ENCODE measurements around the gene TFB2M.

The TFB2M gene

GRCh38 chr1:246587032-246587431 is 21.0 kb upstream of the TFB2M start:
- Histone ChIP-seq H3K4me3 (ENCODE audit: insufficient read depth, low read depth, low read length, poor library complexity, severe bottlenecking) (no peak overlapping the region), H3K27ac (ENCODE audit: insufficient read depth, low read length, poor library complexity, severe bottlenecking) (no peak overlapping the region), H3K27me3 (replicated peaks; ENCODE audit: control insufficient read depth, insufficient read depth, low read length, poor library complexity, severe bottlenecking) (no peaks in the 10 kb centered on the region), H3K36me3 (ENCODE audit: control insufficient read depth, insufficient read depth, low read length) (peaks cover 6% of the 10 kb centered on the region), H3K4me1 (ENCODE audit: control insufficient read depth, insufficient read depth, low read length, poor library complexity, severe bottlenecking) (peaks cover 2% of the 10 kb centered on the region), H3K9me3 (ENCODE audit: control insufficient read depth, low read length) (no peaks in the 10 kb centered on the region)
- DNase-seq, result no peak

- Histone ChIP-seq H3K9me3 (ENCODE audit: control insufficient read depth, low read length) (no peaks in the 10 kb centered on the region), H3K27me3 (replicated peaks; ENCODE audit: control insufficient read depth, insufficient read depth, low read length, poor library complexity, severe bottlenecking) (no peaks in the 10 kb centered on the region), H3K36me3 (ENCODE audit: control insufficient read depth, insufficient read depth, low read length) (peaks cover 6% of the 10 kb centered on the region), H3K4me3 (ENCODE audit: insufficient read depth, low read depth, low read length, poor library complexity, severe bottlenecking) (no peak overlapping the region), H3K27ac (ENCODE audit: insufficient read depth, low read length, poor library complexity, severe bottlenecking) (no peak overlapping the region), H3K4me1 (ENCODE audit: control insufficient read depth, insufficient read depth, low read length, poor library complexity, severe bottlenecking) (peaks cover 2% of the 10 kb centered on the region)
- no peak for DNase-seq
Measured at GRCh38 chr1:246583448-246584185, 17.6 kb upstream of the TFB2M start.

GRCh38 chr1:246583056-246583440 is 17.0 kb upstream of the TFB2M start:
- Histone ChIP-seq H3K27ac (ENCODE audit: insufficient read depth, low read length, poor library complexity, severe bottlenecking) (no peak overlapping the region), H3K9me3 (ENCODE audit: control insufficient read depth, low read length) (no peaks in the 10 kb centered on the region), H3K36me3 (ENCODE audit: control insufficient read depth, insufficient read depth, low read length) (peaks cover 6% of the 10 kb centered on the region), H3K27me3 (replicated peaks; ENCODE audit: control insufficient read depth, insufficient read depth, low read length, poor library complexity, severe bottlenecking) (no peaks in the 10 kb centered on the region), H3K4me3 (ENCODE audit: insufficient read depth, low read depth, low read length, poor library complexity, severe bottlenecking) (no peak overlapping the region), H3K4me1 (ENCODE audit: control insufficient read depth, insufficient read depth, low read length, poor library complexity, severe bottlenecking) (peaks cover 2% of the 10 kb centered on the region)
- no peak for DNase-seq

- peaks cover 6% of the 10 kb centered on the region for H3K36me3 ChIP-seq (ENCODE audit: control insufficient read depth, insufficient read depth, low read length)
- peaks cover 2% of the 10 kb centered on the region for H3K4me1 ChIP-seq (ENCODE audit: control insufficient read depth, insufficient read depth, low read length, poor library complexity, severe bottlenecking)
- no peak overlapping the region for H3K4me3 ChIP-seq (ENCODE audit: insufficient read depth, low read depth, low read length, poor library complexity, severe bottlenecking)
Measured at GRCh38 chr1:246582301-246583055, 16.4 kb upstream of the TFB2M start.

GRCh38 chr1:246580497-246581370 is 14.7 kb upstream of the TFB2M start:
- Histone ChIP-seq H3K4me3 (ENCODE audit: insufficient read depth, low read depth, low read length, poor library complexity, severe bottlenecking) (no peak overlapping the region), H3K4me1 (ENCODE audit: control insufficient read depth, insufficient read depth, low read length, poor library complexity, severe bottlenecking) (peaks cover under 1% of the 10 kb centered on the region), H3K27ac (ENCODE audit: insufficient read depth, low read length, poor library complexity, severe bottlenecking) (no peak overlapping the region)

More at GRCh38 chr1:246582301-246583055, 16.4 kb upstream of the TFB2M start:
- Histone ChIP-seq H3K27ac (ENCODE audit: insufficient read depth, low read length, poor library complexity, severe bottlenecking) (no peak overlapping the region), H3K27me3 (replicated peaks; ENCODE audit: control insufficient read depth, insufficient read depth, low read length, poor library complexity, severe bottlenecking) (no peaks in the 10 kb centered on the region), H3K9me3 (ENCODE audit: control insufficient read depth, low read length) (no peaks in the 10 kb centered on the region)
- DNase-seq, result no peak

GRCh38 chr1:246579818-246580217 is 13.8 kb upstream of the TFB2M start:
- H3K36me3 ChIP-seq (ENCODE audit: control insufficient read depth, insufficient read depth, low read length), result peaks cover 6% of the 10 kb centered on the region
- H3K27ac ChIP-seq (ENCODE audit: insufficient read depth, low read length, poor library complexity, severe bottlenecking), result no peak overlapping the region
- no peaks in the 10 kb centered on the region for H3K4me1 ChIP-seq (ENCODE audit: control insufficient read depth, insufficient read depth, low read length, poor library complexity, severe bottlenecking)
- H3K27me3 ChIP-seq (replicated peaks; ENCODE audit: control insufficient read depth, insufficient read depth, low read length, poor library complexity, severe bottlenecking), result no peaks in the 10 kb centered on the region
- no peak for DNase-seq
- no peak overlapping the region for H3K4me3 ChIP-seq (ENCODE audit: insufficient read depth, low read depth, low read length, poor library complexity, severe bottlenecking)
- no peaks in the 10 kb centered on the region for H3K9me3 ChIP-seq (ENCODE audit: control insufficient read depth, low read length)

More at GRCh38 chr1:246580497-246581370, 14.7 kb upstream of the TFB2M start:
- H3K36me3 ChIP-seq (ENCODE audit: control insufficient read depth, insufficient read depth, low read length), result peaks cover 6% of the 10 kb centered on the region
- no peaks in the 10 kb centered on the region for H3K27me3 ChIP-seq (replicated peaks; ENCODE audit: control insufficient read depth, insufficient read depth, low read length, poor library complexity, severe bottlenecking)
- DNase-seq, result no peak
- no peaks in the 10 kb centered on the region for H3K9me3 ChIP-seq (ENCODE audit: control insufficient read depth, low read length)

- no peaks in the 10 kb centered on the region for H3K9me3 ChIP-seq (ENCODE audit: control insufficient read depth, low read length)
- H3K27ac ChIP-seq (ENCODE audit: insufficient read depth, low read length, poor library complexity, severe bottlenecking), result no peak overlapping the region
- no peak for DNase-seq
Measured at GRCh38 chr1:246577720-246578106, 11.7 kb upstream of the TFB2M start.

GRCh38 chr1:246577082-246577719 is 11.1 kb upstream of the TFB2M start:
- Histone ChIP-seq H3K4me3 (ENCODE audit: insufficient read depth, low read depth, low read length, poor library complexity, severe bottlenecking) (no peak overlapping the region), H3K9me3 (ENCODE audit: control insufficient read depth, low read length) (no peaks in the 10 kb centered on the region), H3K27ac (ENCODE audit: insufficient read depth, low read length, poor library complexity, severe bottlenecking) (peak overlapping the region; percentile 11), H3K4me1 (ENCODE audit: control insufficient read depth, insufficient read depth, low read length, poor library complexity, severe bottlenecking) (peaks cover 15% of the 10 kb centered on the region), H3K27me3 (replicated peaks; ENCODE audit: control insufficient read depth, insufficient read depth, low read length, poor library complexity, severe bottlenecking) (no peaks in the 10 kb centered on the region), H3K36me3 (ENCODE audit: control insufficient read depth, insufficient read depth, low read length) (no peaks in the 10 kb centered on the region)
- no peak for DNase-seq

More at GRCh38 chr1:246577720-246578106, 11.7 kb upstream of the TFB2M start:
- H3K4me3 ChIP-seq (ENCODE audit: insufficient read depth, low read depth, low read length, poor library complexity, severe bottlenecking), result no peak overlapping the region
- peaks cover 10% of the 10 kb centered on the region for H3K4me1 ChIP-seq (ENCODE audit: control insufficient read depth, insufficient read depth, low read length, poor library complexity, severe bottlenecking)
- no peaks in the 10 kb centered on the region for H3K36me3 ChIP-seq (ENCODE audit: control insufficient read depth, insufficient read depth, low read length)
- H3K27me3 ChIP-seq (replicated peaks; ENCODE audit: control insufficient read depth, insufficient read depth, low read length, poor library complexity, severe bottlenecking), result no peaks in the 10 kb centered on the region

GRCh38 chr1:246576709-246577032 is 10.6 kb upstream of the TFB2M start:
- Histone ChIP-seq H3K4me3 (ENCODE audit: insufficient read depth, low read depth, low read length, poor library complexity, severe bottlenecking) (no peak overlapping the region), H3K27me3 (replicated peaks; ENCODE audit: control insufficient read depth, insufficient read depth, low read length, poor library complexity, severe bottlenecking) (no peaks in the 10 kb centered on the region), H3K27ac (ENCODE audit: insufficient read depth, low read length, poor library complexity, severe bottlenecking) (no peak overlapping the region), H3K4me1 (ENCODE audit: control insufficient read depth, insufficient read depth, low read length, poor library complexity, severe bottlenecking) (peaks cover 19% of the 10 kb centered on the region), H3K36me3 (ENCODE audit: control insufficient read depth, insufficient read depth, low read length) (no peaks in the 10 kb centered on the region), H3K9me3 (ENCODE audit: control insufficient read depth, low read length) (no peaks in the 10 kb centered on the region)
- DNase-seq, result no peak

Data from effector memory CD4-positive, alpha-beta T cell (primary cell).